ENCODE data around the gene RBBP6. TPM values are rescaled to one million over a fixed set of nuclear protein-coding genes. Genes with fewer than 3 reads are reported as not detected.

Gene RBBP6
- total RNA-seq, 1 donor: 31.5 TPM

DNA sequence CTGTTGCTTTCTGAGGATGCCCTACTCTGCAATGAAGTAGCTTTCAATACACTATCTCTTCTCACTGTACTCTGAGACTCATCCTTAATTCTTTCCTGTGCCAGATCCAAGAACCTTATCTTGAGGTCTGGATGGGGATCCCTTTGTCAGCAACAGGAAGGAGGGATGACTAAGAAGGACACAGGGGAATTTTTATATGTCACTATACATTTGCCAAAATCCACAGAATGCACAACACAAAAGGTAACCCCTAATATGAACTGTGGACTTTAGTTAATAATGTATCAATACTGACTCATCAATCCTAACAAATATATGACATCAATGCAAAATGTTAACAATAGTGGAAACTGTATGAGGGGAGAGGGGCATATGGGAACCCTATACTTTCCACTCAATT is 4.7 kb upstream of the RBBP6 start:
- no peak for TF ChIP-seq CTCF (IDR thresholded peaks at IDR 0.05; ENCODE audit: extremely low read depth, low read depth, low read length)
- H3K4me2 ChIP-seq (ENCODE audit: insufficient read depth, low read length): no peak overlapping the region
- no peak for DNase-seq (ENCODE audit: insufficient read length, low spot score, missing footprints)

DNA sequence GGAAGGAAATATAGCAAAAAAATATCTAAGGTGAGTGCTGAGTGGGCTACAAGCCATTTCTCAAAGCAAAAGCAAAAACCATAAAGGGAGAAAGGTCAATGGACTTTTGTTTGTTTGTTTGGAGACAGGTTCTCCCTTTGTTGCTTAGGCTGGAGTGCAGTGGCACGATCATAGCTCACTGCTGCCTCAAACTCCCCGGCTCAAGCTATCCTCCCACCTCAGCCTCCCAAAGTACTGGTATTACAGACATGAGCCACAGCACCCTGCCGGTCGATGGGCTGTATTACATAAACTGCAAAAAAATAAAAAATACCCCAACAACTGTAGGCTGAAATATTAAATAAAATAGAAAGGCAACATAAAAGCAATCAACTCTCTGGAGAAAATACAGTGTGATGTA is 3.5 kb upstream of the RBBP6 start:
- Histone ChIP-seq H2AFZ (ENCODE audit: low read length) (no peak overlapping the region), H3K4me3 (ENCODE audit: insufficient read depth, low read length) (no peak overlapping the region), H3K36me3 (ENCODE audit: insufficient read depth, low read length) (no peaks in the 10 kb centered on the region), H3K4me2 (ENCODE audit: insufficient read depth, low read length) (no peak overlapping the region), H3K9me3 (ENCODE audit: low read depth, low read length) (no peaks in the 10 kb centered on the region), H4K20me1 (ENCODE audit: insufficient read depth, low read length) (peaks cover 9% of the 10 kb centered on the region), H3K79me2 (ENCODE audit: insufficient read depth, low read length) (peaks cover 15% of the 10 kb centered on the region), H3K4me1 (ENCODE audit: insufficient read depth, low read length) (peaks cover 12% of the 10 kb centered on the region), H3K27me3 (ENCODE audit: insufficient read depth, low read length) (no peaks in the 10 kb centered on the region), H3K27ac (ENCODE audit: low read depth, low read length) (no peak overlapping the region)
- TF ChIP-seq CTCF (IDR thresholded peaks at IDR 0.05; ENCODE audit: extremely low read depth, low read depth, low read length): no peak
- DNase-seq (ENCODE audit: insufficient read length, low spot score, missing footprints): no peak

More for the DNA sequence above, 4.7 kb upstream of the RBBP6 start:
- no peaks in the 10 kb centered on the region for H3K9me3 ChIP-seq (ENCODE audit: low read depth, low read length)
- no peak overlapping the region for H2AFZ ChIP-seq (ENCODE audit: low read length)
- H3K27me3 ChIP-seq (ENCODE audit: insufficient read depth, low read length): no peaks in the 10 kb centered on the region
- H4K20me1 ChIP-seq (ENCODE audit: insufficient read depth, low read length): no peaks in the 10 kb centered on the region
- peaks cover 12% of the 10 kb centered on the region for H3K4me1 ChIP-seq (ENCODE audit: insufficient read depth, low read length)
- no peaks in the 10 kb centered on the region for H3K36me3 ChIP-seq (ENCODE audit: insufficient read depth, low read length)
- peaks cover 3% of the 10 kb centered on the region for H3K79me2 ChIP-seq (ENCODE audit: insufficient read depth, low read length)
- no peak overlapping the region for H3K4me3 ChIP-seq (ENCODE audit: insufficient read depth, low read length)
- H3K27ac ChIP-seq (ENCODE audit: low read depth, low read length): no peak overlapping the region

DNA sequence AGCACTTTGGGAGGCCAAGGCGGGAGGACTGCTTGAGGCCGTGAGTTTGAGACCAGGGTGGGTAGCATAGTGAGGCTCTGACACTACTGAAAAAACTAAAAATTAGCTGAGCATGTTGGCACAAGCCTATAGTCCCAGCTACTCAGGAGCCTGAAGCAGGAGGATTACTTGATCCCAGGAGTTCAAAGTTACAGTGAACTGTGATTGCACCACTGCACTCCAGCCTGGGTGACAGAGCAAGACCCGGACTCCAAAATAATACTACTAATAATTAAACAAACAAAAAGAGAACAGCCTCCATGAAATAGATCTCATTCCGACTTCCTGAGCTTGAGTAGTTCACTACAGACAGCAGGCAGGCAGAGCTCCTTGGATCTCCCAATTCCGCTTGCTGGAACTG is 2.7 kb upstream of the RBBP6 start:
- DNase-seq (ENCODE audit: insufficient read length, low spot score, missing footprints): no peak
- H3K36me3 ChIP-seq (ENCODE audit: insufficient read depth, low read length): no peaks in the 10 kb centered on the region
- H4K20me1 ChIP-seq (ENCODE audit: insufficient read depth, low read length): peaks cover 18% of the 10 kb centered on the region
- TF ChIP-seq CTCF (IDR thresholded peaks at IDR 0.05; ENCODE audit: extremely low read depth, low read depth, low read length): no peak
- peaks cover 23% of the 10 kb centered on the region for H3K79me2 ChIP-seq (ENCODE audit: insufficient read depth, low read length)
- no peak overlapping the region for H3K27ac ChIP-seq (ENCODE audit: low read depth, low read length)
- H2AFZ ChIP-seq (ENCODE audit: low read length): no peak overlapping the region
- H3K9me3 ChIP-seq (ENCODE audit: low read depth, low read length): no peaks in the 10 kb centered on the region
- H3K4me1 ChIP-seq (ENCODE audit: insufficient read depth, low read length): peaks cover 12% of the 10 kb centered on the region
- no peak overlapping the region for H3K4me2 ChIP-seq (ENCODE audit: insufficient read depth, low read length)
- H3K4me3 ChIP-seq (ENCODE audit: insufficient read depth, low read length): no peak overlapping the region
- H3K27me3 ChIP-seq (ENCODE audit: insufficient read depth, low read length): no peaks in the 10 kb centered on the region

- Histone ChIP-seq H3K36me3 (ENCODE audit: insufficient read depth, low read length) (no peaks in the 10 kb centered on the region), H3K4me2 (ENCODE audit: insufficient read depth, low read length) (no peak overlapping the region), H3K27me3 (ENCODE audit: insufficient read depth, low read length) (no peaks in the 10 kb centered on the region), H3K79me2 (ENCODE audit: insufficient read depth, low read length) (peaks cover 33% of the 10 kb centered on the region), H3K9me3 (ENCODE audit: low read depth, low read length) (no peaks in the 10 kb centered on the region), H3K4me1 (ENCODE audit: insufficient read depth, low read length) (peaks cover 14% of the 10 kb centered on the region), H2AFZ (ENCODE audit: low read length) (no peak overlapping the region), H3K27ac (ENCODE audit: low read depth, low read length) (no peak overlapping the region), H4K20me1 (ENCODE audit: insufficient read depth, low read length) (peaks cover 28% of the 10 kb centered on the region), H3K4me3 (ENCODE audit: insufficient read depth, low read length) (no peak overlapping the region)
- no peak for DNase-seq (ENCODE audit: insufficient read length, low spot score, missing footprints)
- no peak for TF ChIP-seq CTCF (IDR thresholded peaks at IDR 0.05; ENCODE audit: extremely low read depth, low read depth, low read length)
Observed at GRCh38 chr16:24537474-24538337, 1.7 kb upstream of the RBBP6 start.

All from osteoblast (primary cell).